Activated T-cell treated with anti-CD3 and anti-CD28 coated beads, Interleukin-2, amount 50 U/mL, for 1 hour (primary cell): ENCODE measurements around the gene DNM3.
"Not testable (repeated sequence)": the region's sequence is repeated elsewhere in the genome, so short reads cannot be mapped to it uniquely, and the experiment has no call there.

Experiments
- DNase-seq: peaks from one replicate; pipeline ENCODE4 v3.0.0-alpha.2; 2020

The DNM3 gene

GRCh38 chr1:172292840-172293239 lies 451.5 kb downstream of the DNM3 start:
- DNase-seq, result no peak

GRCh38 chr1:172293429-172293828 lies 452.1 kb downstream of the DNM3 start:
- no peak for DNase-seq

- no peak for DNase-seq
These were observed 456.8 kb downstream of the DNM3 start for GRCh38 chr1:172298141-172298540.

GRCh38 chr1:172298911-172299310 lies 457.6 kb downstream of the DNM3 start:
- DNase-seq, result no peak

- no peak for DNase-seq
These were observed 458.2 kb downstream of the DNM3 start for GRCh38 chr1:172299515-172299914.

GRCh38 chr1:172307508-172307907 lies 466.2 kb downstream of the DNM3 start:
- DNase-seq, result not testable (repeated sequence)

- no peak for DNase-seq
These were observed 466.8 kb downstream of the DNM3 start for GRCh38 chr1:172308142-172308541.

- DNase-seq, result no peak
These were observed 467.3 kb downstream of the DNM3 start for GRCh38 chr1:172308577-172308976.

GRCh38 chr1:172320733-172321132 lies 479.4 kb downstream of the DNM3 start:
- DNase-seq, result no peak

GRCh38 chr1:172321451-172321850 lies 480.2 kb downstream of the DNM3 start:
- DNase-seq, result no peak

GRCh38 chr1:172322219-172323061 lies 481.1 kb downstream of the DNM3 start:
- no peak for DNase-seq

GRCh38 chr1:172323686-172324085 lies 482.4 kb downstream of the DNM3 start:
- DNase-seq, result no peak

- DNase-seq, result no peak
These were observed 482.8 kb downstream of the DNM3 start for GRCh38 chr1:172324086-172324485.

- DNase-seq, result no peak
These were observed 483.5 kb downstream of the DNM3 start for GRCh38 chr1:172324761-172325160.

- no peak for DNase-seq
These were observed 484.2 kb downstream of the DNM3 start for GRCh38 chr1:172325531-172325930.

- no peak for DNase-seq
These were observed 484.8 kb downstream of the DNM3 start for GRCh38 chr1:172326136-172326535.

- DNase-seq, result no peak
These were observed 487.0 kb downstream of the DNM3 start for GRCh38 chr1:172328266-172328665.

GRCh38 chr1:172332230-172332629 lies 490.9 kb downstream of the DNM3 start:
- no peak for DNase-seq

- no peak for DNase-seq
These were observed 494.1 kb downstream of the DNM3 start for GRCh38 chr1:172335377-172335776.

- no peak for DNase-seq
These were observed 497.0 kb downstream of the DNM3 start for GRCh38 chr1:172338295-172338735.

GRCh38 chr1:172339842-172340241 lies 498.5 kb downstream of the DNM3 start:
- no peak for DNase-seq

GRCh38 chr1:172340520-172340919 lies 499.2 kb downstream of the DNM3 start:
- DNase-seq, result no peak

GRCh38 chr1:172341697-172342096 lies 500.4 kb downstream of the DNM3 start:
- DNase-seq, result no peak

- no peak for DNase-seq
These were observed 501.4 kb downstream of the DNM3 start for GRCh38 chr1:172342584-172343239.
